GM23248 (cell line): Measurements from ENCODE around the gene MAGI1. TPM values are rescaled to one million over a fixed set of nuclear protein-coding genes. Genes with fewer than 3 reads are reported as not detected.

Experiments used
- DNase-seq: peaks from one replicate; pipeline ENCODE4 v3.0.0-alpha.2; 2015
- H2AFZ ChIP-seq: fragments of 200-600 bp; sonication (generic); 2 replicates; pipeline ENCODE4 v1.6.1; 2016; ENCODE audit warnings: antibody characterized with exemption
- H3F3A ChIP-seq: fragments of 200-600 bp; sonication (generic); 2 replicates; pipeline ENCODE4 v1.6.1; 2016; ENCODE audit warnings: mild to moderate bottlenecking, antibody characterized with exemption, mixed run types; ENCODE audit not compliant: insufficient read depth
- H3K27ac ChIP-seq: fragments of 200-600 bp; sonication (generic); 2 replicates; pipeline ENCODE4 v1.5.1; 2016; ENCODE audit warnings: mild to moderate bottlenecking
- H3K27me3 ChIP-seq: fragments of 200-600 bp; sonication (generic); replicated peaks from 2 replicates; pipeline ENCODE4 v1.6.1; 2016; ENCODE audit warnings: mild to moderate bottlenecking; ENCODE audit not compliant: insufficient read depth
- H3K36me3 ChIP-seq: fragments of 200-600 bp; sonication (generic); 2 replicates; pipeline ENCODE4 v1.6.1; 2016; ENCODE audit warnings: low read depth, mild to moderate bottlenecking
- H3K4me1 ChIP-seq: fragments of 200-600 bp; sonication (generic); 2 replicates; pipeline ENCODE4 v1.6.1; 2016; ENCODE audit warnings: mild to moderate bottlenecking; ENCODE audit not compliant: insufficient read depth
- H3K4me2 ChIP-seq: fragments of 200-600 bp; sonication (generic); one replicate; pipeline ENCODE4 v1.6.1; 2016; ENCODE audit warnings: mild to moderate bottlenecking; ENCODE audit not compliant: unreplicated experiment
- H3K4me3 ChIP-seq: fragments of 200-600 bp; sonication (generic); 2 replicates; pipeline ENCODE4 v1.5.1; 2016; ENCODE audit warnings: mild to moderate bottlenecking
- H3K79me2 ChIP-seq: fragments of 200-600 bp; sonication (generic); 2 replicates; pipeline ENCODE4 v1.6.1; 2016; ENCODE audit warnings: mild to moderate bottlenecking; ENCODE audit not compliant: insufficient read depth
- H3K9ac ChIP-seq: fragments of 200-600 bp; sonication (generic); 2 replicates; pipeline ENCODE4 v1.6.1; 2016; ENCODE audit warnings: mild to moderate bottlenecking
- H3K9me2 ChIP-seq: fragments of 200-600 bp; sonication (generic); 2 replicates; pipeline ENCODE4 v1.6.1; 2016; ENCODE audit warnings: mixed run types, mild to moderate bottlenecking, moderate library complexity; ENCODE audit not compliant: insufficient read depth
- H3K9me3 ChIP-seq: fragments of 200-600 bp; sonication (generic); one replicate; pipeline ENCODE4 v1.6.1; 2017; ENCODE audit warnings: low read depth
- H4K20me1 ChIP-seq: fragments of 200-600 bp; sonication (generic); 2 replicates; pipeline ENCODE4 v1.6.0; 2016; ENCODE audit not compliant: insufficient read depth
- EZH2 ChIP-seq: fragments of 200-600 bp; sonication (generic); IDR thresholded peaks from 2 replicates; pipeline ENCODE4 v1.6.1; 2018; ENCODE audit warnings: antibody characterized with exemption, mild to moderate bottlenecking; ENCODE audit not compliant: insufficient read depth, poor library complexity, severe bottlenecking
- EZH2phosphoT487 ChIP-seq: fragments of 200-600 bp; sonication (generic); IDR thresholded peaks from 2 replicates; pipeline ENCODE4 v1.6.1; 2018; ENCODE audit warnings: antibody characterized with exemption, moderate library complexity, mild to moderate bottlenecking, low read depth; ENCODE audit not compliant: insufficient read depth
- WGBS, 2 experiments: methylation state at CpG; one replicate each; pipeline ENCODE4 v1.1.6; 2015 to 2017; ENCODE audit warnings: low lambda C conversion rate in 2 of 2, low coverage in 1 of 2; ENCODE audit errors: missing lambda C conversion rate in 2 of 2; 5-methylcytosine and 5-hydroxymethylcytosine counted together
- in situ Hi-C: fragments of 300-500 bp; cut with MboI; formaldehyde crosslinking; loops from 2 replicates; pipeline ENCODE4 v1.15.0; 2020
- polyA plus RNA-seq: library from polyadenylated mRNA; unstranded; fragments of >200 nt; fragmentation: Nextera tagmentation; extraction: Ambion mirVana; gene quantifications from 2 replicates; pipeline ENCODE4 v1.2.1, GENCODE V29; 2016
- total RNA-seq: library from RNA; depleted of rRNA; stranded (reverse); fragments of >200 nt; shearing (Covaris generic); gene quantifications from 2 replicates; pipeline ENCODE4 v1.2.3, GENCODE V29; 2014

Gene MAGI1
- total and polyA plus RNA-seq, 2 experiments from 2014 or later, result 7.3 to 13.8 TPM

DNA sequence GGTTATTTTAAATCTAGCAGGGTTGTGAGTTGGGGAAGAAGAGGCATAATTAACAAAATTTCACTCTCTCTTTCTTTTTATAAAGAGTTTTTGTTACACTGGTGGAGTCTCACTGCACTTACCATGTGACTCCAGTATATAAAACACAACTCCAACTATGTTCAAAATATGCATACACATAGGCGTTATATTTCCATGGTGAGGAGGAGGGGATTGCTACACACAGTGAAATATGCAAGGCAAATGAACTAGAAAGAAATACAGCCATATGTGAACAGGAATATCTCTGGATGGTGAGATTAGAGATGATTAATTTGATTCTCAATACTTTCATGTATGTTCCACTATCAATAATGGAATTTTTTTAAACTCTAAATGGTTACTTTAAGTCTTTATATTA, 385.0 kb downstream of the MAGI1 start:
- H3K4me3 ChIP-seq, result no peak overlapping the region

DNA sequence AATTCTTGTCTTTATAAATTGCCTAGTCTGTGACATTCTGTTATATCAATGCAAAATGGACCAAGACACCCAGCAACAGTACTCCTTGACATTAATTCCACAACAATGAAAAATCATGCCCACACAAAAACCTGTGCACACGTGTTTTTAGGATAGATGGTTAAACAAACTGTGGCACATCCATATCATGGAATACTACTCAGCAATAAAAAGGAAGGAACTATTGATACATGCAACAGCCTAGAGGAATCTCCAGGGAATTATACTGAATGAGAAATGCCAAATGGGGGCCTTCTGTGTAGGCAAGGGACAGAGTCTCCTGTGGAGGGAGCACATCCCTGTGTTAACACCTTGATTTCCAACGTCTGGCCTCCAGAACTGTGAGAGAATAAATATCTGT, 388.5 kb downstream of the MAGI1 start:
- TF ChIP-seq EZH2phosphoT487 (no peak), EZH2 (no peak)
- Histone ChIP-seq H3K79me2 (peaks cover 48% of the 10 kb centered on the region), H3F3A (no peaks in the 10 kb centered on the region), H3K4me3 (no peak overlapping the region), H3K4me1 (no peaks in the 10 kb centered on the region), H3K9ac (no peak overlapping the region), H2AFZ (no peak overlapping the region), H3K27me3 (no peaks in the 10 kb centered on the region), H3K36me3 (peaks cover 3% of the 10 kb centered on the region; the same call in 1 of the 2 replicates), H4K20me1 (0 out of 2 replicates have a peak, but pooled peaks cover 6% of the 10 kb centered on the region), H3K9me3 (no peaks in the 10 kb centered on the region), H3K9me2 (0 out of 2 replicates have a peak, but pooled peaks cover 3% of the 10 kb centered on the region), H3K4me2 (no peak overlapping the region), H3K27ac (no peak overlapping the region)
- WGBS, 2 experiments, result 63 to 87% methylated on average over 2 of the region's 2 CpGs
- in situ Hi-C loops, result no loop called here
- no peak for DNase-seq

More for the DNA sequence above, 385.0 kb downstream of the MAGI1 start:
- Histone ChIP-seq H2AFZ (no peak overlapping the region), H3K79me2 (peaks cover 13% of the 10 kb centered on the region), H3F3A (no peaks in the 10 kb centered on the region), H3K27me3 (no peaks in the 10 kb centered on the region), H3K36me3 (no peaks in the 10 kb centered on the region), H3K9ac (no peak overlapping the region), H4K20me1 (0 out of 2 replicates have a peak, but pooled peaks cover 6% of the 10 kb centered on the region), H3K9me2 (0 out of 2 replicates have a peak, but pooled peaks cover 3% of the 10 kb centered on the region), H3K27ac (no peak overlapping the region), H3K4me2 (no peak overlapping the region), H3K9me3 (no peaks in the 10 kb centered on the region), H3K4me1 (no peaks in the 10 kb centered on the region)
- no peak for DNase-seq
- in situ Hi-C loops, result no loop called here
- TF ChIP-seq EZH2phosphoT487 (no peak), EZH2 (no peak)
- WGBS, 2 experiments, result 89 to 96% methylated on average over 1 of the region's 1 CpG

GRCh38 chr3:65647369-65647768, 391.3 kb downstream of the MAGI1 start:
- no peaks in the 10 kb centered on the region for H3K9me2 ChIP-seq
- 71 to 81% methylated on average over 1 of the region's 1 CpG for WGBS, 2 experiments
- peaks cover 69% of the 10 kb centered on the region for H3K79me2 ChIP-seq
- no peaks in the 10 kb centered on the region for H3K27me3 ChIP-seq
- no peak overlapping the region for H3K9ac ChIP-seq
- H3K27ac ChIP-seq, result no peak overlapping the region
- H2AFZ ChIP-seq, result no peak overlapping the region
- DNase-seq, result no peak
- 0 out of 2 replicates have a peak, but pooled peaks cover 8% of the 10 kb centered on the region for H3K4me1 ChIP-seq
- no peak overlapping the region for H3K4me3 ChIP-seq
- no peak overlapping the region for H3K4me2 ChIP-seq
- TF ChIP-seq EZH2 (no peak), EZH2phosphoT487 (no peak)
- in situ Hi-C loops, result no loop called here
- H4K20me1 ChIP-seq, result no peaks in the 10 kb centered on the region
- H3F3A ChIP-seq, result no peaks in the 10 kb centered on the region
- H3K9me3 ChIP-seq, result no peaks in the 10 kb centered on the region
- H3K36me3 ChIP-seq, result peaks cover 3% of the 10 kb centered on the region; the same call in 1 of the 2 replicates

DNA sequence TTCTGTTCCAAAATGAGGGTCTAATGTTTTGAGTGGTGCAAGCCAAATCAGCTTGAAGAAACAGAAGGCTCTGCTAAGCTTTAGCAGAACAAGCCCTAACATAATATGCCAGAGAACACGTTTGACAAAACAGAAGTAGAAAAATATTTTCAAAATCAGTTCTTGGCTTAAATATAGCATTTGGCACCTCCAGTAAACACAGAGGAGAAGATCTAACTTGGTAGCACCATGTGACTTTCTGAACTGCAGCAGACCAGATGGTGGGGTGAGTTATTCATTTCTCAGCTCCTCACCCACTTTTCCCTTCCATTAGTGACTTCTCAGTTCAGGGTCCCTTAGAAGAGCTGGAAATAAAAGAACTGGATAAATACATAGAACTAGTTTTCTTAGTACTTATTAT, 395.8 kb downstream of the MAGI1 start:
- DNase-seq, result no peak

More for the DNA sequence above, 395.8 kb downstream of the MAGI1 start:
- Histone ChIP-seq H4K20me1 (no peaks in the 10 kb centered on the region), H3K27ac (no peak overlapping the region), H2AFZ (no peak overlapping the region), H3K4me2 (no peak overlapping the region), H3K4me3 (no peak overlapping the region), H3K9me2 (no peaks in the 10 kb centered on the region), H3K9ac (no peak overlapping the region), H3K4me1 (0 out of 2 replicates have a peak, but pooled peaks cover 8% of the 10 kb centered on the region), H3K9me3 (no peaks in the 10 kb centered on the region), H3K27me3 (no peaks in the 10 kb centered on the region), H3K36me3 (peaks cover 3% of the 10 kb centered on the region; the same call in 1 of the 2 replicates), H3F3A (no peaks in the 10 kb centered on the region), H3K79me2 (peaks cover 72% of the 10 kb centered on the region)
- WGBS, 2 experiments, result 3 to 7% methylated on average over 1 of the region's 1 CpG
- in situ Hi-C loops, result no loop called here
- TF ChIP-seq EZH2 (no peak), EZH2phosphoT487 (no peak)
